ENCODE measurements around the gene ECI1. TPM values are rescaled to one million over a fixed set of nuclear protein-coding genes. Genes with fewer than 3 reads are reported as not detected.

ECI1 gene
- total RNA-seq, 4 donors from 2014 or later: 74.0 to 137 (median 79.3) TPM

GRCh38 chr16:2238838-2239675 lies 12.3 kb downstream of the ECI1 start:
- H3K27ac ChIP-seq: no peak overlapping the region
- H3K36me3 ChIP-seq: peaks cover 0 to 54% of the 10 kb centered on the region in 2 donors
- intact Hi-C loops (cut with DNase I; ENCODE audit: low total_unique reads): no loop called here
- peaks cover 10 to 18% (median 17%) of the 10 kb centered on the region in 3 donors for H3K27me3 ChIP-seq
- no peaks in the 10 kb centered on the region for H3K9me3 ChIP-seq
- in situ Hi-C loops (cut with MboI; ENCODE audit: low sequenced_read_pairs in 4 of 4): no loop called here
- ATAC-seq (peak in 1 of 2 donors; percentile 11), DNase-seq (no peak)
- TF ChIP-seq CTCF (IDR thresholded peaks at IDR 0.05 in 4 of 5, conservative IDR thresholded peaks at IDR 0.05 in 1 of 5) (no peak), POLR2A (IDR thresholded peaks at IDR 0.05) (no peak)
- H3K4me3 ChIP-seq: no peak overlapping the region
- H3K4me1 ChIP-seq: peaks cover 13% of the 10 kb centered on the region in 2 donors

GRCh38 chr16:2238150-2238837 lies 13.1 kb downstream of the ECI1 start:
- ATAC-seq (no peak), DNase-seq (no peak)
- intact Hi-C loops (cut with DNase I; ENCODE audit: low total_unique reads) (no loop called here), in situ Hi-C loops (cut with MboI; ENCODE audit: low sequenced_read_pairs in 4 of 4) (no loop called here)
- Histone ChIP-seq H3K27me3 (peaks cover 10 to 18% (median 17%) of the 10 kb centered on the region in 3 donors), H3K36me3 (peaks cover 0 to 54% of the 10 kb centered on the region in 2 donors), H3K9me3 (no peaks in the 10 kb centered on the region), H3K27ac (no peak overlapping the region), H3K4me3 (no peak overlapping the region), H3K4me1 (peaks cover 13% of the 10 kb centered on the region in 2 donors)
- TF ChIP-seq CTCF (IDR thresholded peaks at IDR 0.05 in 4 of 5, conservative IDR thresholded peaks at IDR 0.05 in 1 of 5) (no peak), POLR2A (IDR thresholded peaks at IDR 0.05) (no peak)

- intact Hi-C loops (cut with DNase I; ENCODE audit: low total_unique reads): no loop called here
- DNase-seq (no peak), ATAC-seq (peak in 1 of 2 donors; percentile 14)
- in situ Hi-C loops (cut with MboI; ENCODE audit: low sequenced_read_pairs in 4 of 4): no loop called here
- H3K4me1 ChIP-seq: peaks cover 13% of the 10 kb centered on the region in 2 donors
- no peak overlapping the region for H3K27ac ChIP-seq
- H3K9me3 ChIP-seq: no peaks in the 10 kb centered on the region
- peaks cover 0 to 54% of the 10 kb centered on the region in 2 donors for H3K36me3 ChIP-seq
- H3K27me3 ChIP-seq: peaks cover 10 to 18% (median 17%) of the 10 kb centered on the region in 3 donors
- TF ChIP-seq CTCF (IDR thresholded peaks at IDR 0.05 in 4 of 5, conservative IDR thresholded peaks at IDR 0.05 in 1 of 5): no peak
- no peak for TF ChIP-seq POLR2A (IDR thresholded peaks at IDR 0.05)
- no peak overlapping the region for H3K4me3 ChIP-seq
These were observed 13.8 kb downstream of the ECI1 start for GRCh38 chr16:2237493-2238149.

- ATAC-seq: no peak
- DNase-seq: no peak
- peaks cover 10 to 18% (median 17%) of the 10 kb centered on the region in 3 donors for H3K27me3 ChIP-seq
- H3K36me3 ChIP-seq: peaks cover 0 to 54% of the 10 kb centered on the region in 2 donors
- in situ Hi-C loops (cut with MboI; ENCODE audit: low sequenced_read_pairs in 4 of 4) (no loop called here), intact Hi-C loops (cut with DNase I; ENCODE audit: low total_unique reads) (no loop called here)
- TF ChIP-seq CTCF (IDR thresholded peaks at IDR 0.05 in 4 of 5, conservative IDR thresholded peaks at IDR 0.05 in 1 of 5): no peak
- TF ChIP-seq POLR2A (IDR thresholded peaks at IDR 0.05): no peak
- H3K27ac ChIP-seq: no peak overlapping the region
- no peak overlapping the region for H3K4me3 ChIP-seq
- peaks cover 13% of the 10 kb centered on the region in 2 donors for H3K4me1 ChIP-seq
- no peaks in the 10 kb centered on the region for H3K9me3 ChIP-seq
These were observed 14.3 kb downstream of the ECI1 start for GRCh38 chr16:2237102-2237482.

Measured in gastrocnemius medialis (tissue), 4 donors.